Vagina (tissue), 2 donors: ENCODE measurements around the gene TROAP. TPM values are rescaled to one million over a fixed set of nuclear protein-coding genes. Genes with fewer than 3 reads are reported as not detected.
"Not testable (repeated sequence)": the region's sequence is repeated elsewhere in the genome, so short reads cannot be mapped to it uniquely, and the experiment has no call there.

Source experiments
- DNase-seq, 2 donors: peaks; one replicate each; pipeline ENCODE4 v3.0.0-alpha.2; 2017; ENCODE audit errors: extremely low spot score in 2 of 2
- H3K27ac ChIP-seq: fragments of 200-600 bp; sonication (generic); one replicate; pipeline ENCODE4 v1.5.1; 2019
- H3K27me3 ChIP-seq: fragments of 200-600 bp; sonication (generic); one replicate; pipeline ENCODE4 v1.5.1; 2019
- H3K36me3 ChIP-seq, 2 donors: fragments of 200-600 bp; sonication (generic); one replicate each; pipeline ENCODE4 v1.5.1; 2017 to 2019
- H3K4me1 ChIP-seq: fragments of 200-600 bp; sonication (generic); one replicate; pipeline ENCODE4 v1.5.1; 2019
- H3K4me3 ChIP-seq, 2 donors: fragments of 200-600 bp; sonication (generic); 1 replicate in 1 of 2; 2 replicates in 1 of 2; pipeline ENCODE4 v1.5.1; 2016 to 2019
- H3K9me3 ChIP-seq: fragments of 200-600 bp; sonication (generic); one replicate; pipeline ENCODE4 v1.5.1; 2019
- CTCF ChIP-seq, 3 experiments: fragments of 450-650 bp in 2 of 3; fragments of 200-600 bp in 1 of 3; sonication (generic) in 1 of 3; IDR thresholded peaks; one replicate each; pipeline ENCODE4 v1.5.1; 2017 to 2019; ENCODE audit warnings: antibody characterized with exemption in 3 of 3, mild to moderate bottlenecking in 2 of 3, moderate library complexity in 2 of 3
- POLR2AphosphoS5 ChIP-seq, 2 donors: sonication (generic); formaldehyde crosslinking; IDR thresholded peaks; one replicate each; pipeline ENCODE4 v1.9.0; 2017; ENCODE audit warnings: antibody characterized with exemption in 2 of 2, mild to moderate bottlenecking in 2 of 2, low read depth in 1 of 2; ENCODE audit not compliant: insufficient read depth in 1 of 2
- intact Hi-C: fragments of 100-400 bp; cut with DNase I; formaldehyde crosslinking; loops from one replicate; pipeline ENCODE4 v1.15.1; 2023
- total RNA-seq: library from RNA; depleted of rRNA; stranded (reverse); fragments of >200 nt; gene quantifications from one replicate; pipeline ENCODE4 v1.2.3, GENCODE V29; 2016

The TROAP gene
- total RNA-seq, 1 donor from 2014 or later: 4.9 TPM

GRCh38 chr12:49377386-49377785 lies 54.3 kb downstream of the TROAP start:
- no peak for DNase-seq
- no peaks in the 10 kb centered on the region for H3K4me1 ChIP-seq
- H3K36me3 ChIP-seq: no peaks in the 10 kb centered on the region
- intact Hi-C loops: no loop called here
- no peak overlapping the region for H3K27ac ChIP-seq
- H3K27me3 ChIP-seq: no peaks in the 10 kb centered on the region
- no peak overlapping the region for H3K4me3 ChIP-seq
- no peaks in the 10 kb centered on the region for H3K9me3 ChIP-seq
- TF ChIP-seq CTCF (IDR thresholded peaks at IDR 0.05) (no peak), POLR2AphosphoS5 (IDR thresholded peaks at IDR 0.05; ENCODE audit: insufficient read depth in 1 of 2, low read depth in 1 of 2) (no peak)

DNA sequence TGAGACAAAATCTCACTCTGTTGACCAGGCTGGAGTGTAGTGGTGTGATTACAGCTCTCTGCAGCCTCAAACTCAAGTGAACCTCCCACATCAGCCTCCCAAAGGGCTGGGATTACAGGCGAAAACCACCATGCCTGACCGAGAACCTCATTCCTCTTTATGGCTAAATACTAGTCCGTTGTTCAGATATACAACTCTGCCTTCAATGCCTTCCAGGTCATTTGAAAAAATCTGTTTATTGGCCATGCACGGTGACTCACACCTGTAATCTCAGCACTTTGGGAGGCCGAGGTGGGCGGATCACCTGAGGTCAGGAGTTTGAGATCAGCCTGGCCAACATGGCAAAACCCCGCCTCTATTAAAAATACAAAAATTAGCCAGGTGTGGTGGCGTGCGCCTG lies 57.1 kb downstream of the TROAP start:
- H3K36me3 ChIP-seq, H3K9me3 ChIP-seq, H3K27me3 ChIP-seq, H3K27ac ChIP-seq, H3K4me3 ChIP-seq, H3K4me1 ChIP-seq, DNase-seq, intact Hi-C loops: not testable (repeated sequence)

Other genes with a start within 250 kb of the TROAP start
- 1.5 TPM for gene DHH, start 228.5 kb upstream of the TROAP start, total RNA-seq
- 53.3 TPM for gene LMBR1L, start 212.4 kb upstream of the TROAP start, total RNA-seq
- 638 TPM for gene TUBA1B, start 191.9 kb upstream of the TROAP start, total RNA-seq
- gene TUBA1A, start 134.2 kb upstream of the TROAP start, total RNA-seq: 236 TPM
- gene TUBA1C, start 58.2 kb upstream of the TROAP start, total RNA-seq: 218 TPM
- gene PRPH, start 28.1 kb upstream of the TROAP start, total RNA-seq: 17.2 TPM
- 2.0 TPM for gene C1QL4, start 13.9 kb downstream of the TROAP start, total RNA-seq
- gene DNAJC22, start 23.6 kb downstream of the TROAP start, total RNA-seq: 3.7 TPM
- gene SPATS2, start 44.2 kb downstream of the TROAP start, total RNA-seq: 28.0 TPM
- not detected for gene KCNH3, start 215.8 kb downstream of the TROAP start, total RNA-seq
- 40.8 TPM for gene MCRS1, start 244.9 kb downstream of the TROAP start, total RNA-seq